ENCODE results near the gene LRMDA.

The LRMDA gene

DNA sequence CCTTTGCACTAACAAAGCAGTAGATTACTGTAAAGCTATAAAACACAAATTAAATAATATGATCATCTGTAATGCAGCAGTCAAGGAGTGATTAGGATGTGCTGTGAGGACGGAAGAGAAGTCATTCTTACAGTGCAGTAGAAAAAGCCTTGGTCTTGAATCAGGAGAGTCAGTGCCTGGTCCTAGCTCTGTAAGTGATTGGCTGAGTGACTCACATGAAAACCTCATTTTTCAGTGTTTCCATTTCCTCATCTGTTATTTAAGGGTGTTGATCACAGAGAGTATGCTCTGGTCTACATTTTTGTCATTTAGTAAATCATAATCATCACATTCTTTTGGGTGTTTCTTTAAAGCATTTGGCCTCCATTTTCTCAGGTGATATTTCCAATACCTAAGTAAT is 717.8 kb downstream of the LRMDA start:
- Histone ChIP-seq H3K36me3 (ENCODE audit: insufficient read depth, low read length) (no peaks in the 10 kb centered on the region), H3K27me3 (ENCODE audit: insufficient read depth, low read length) (no peaks in the 10 kb centered on the region), H2AFZ (ENCODE audit: low read depth, low read length) (no peak overlapping the region), H3K4me3 (ENCODE audit: low read length) (no peak overlapping the region), H3K9me3 (ENCODE audit: low read length) (peaks cover 2% of the 10 kb centered on the region), H3K4me1 (ENCODE audit: insufficient read depth, low read length) (peaks cover 16% of the 10 kb centered on the region)

DNA sequence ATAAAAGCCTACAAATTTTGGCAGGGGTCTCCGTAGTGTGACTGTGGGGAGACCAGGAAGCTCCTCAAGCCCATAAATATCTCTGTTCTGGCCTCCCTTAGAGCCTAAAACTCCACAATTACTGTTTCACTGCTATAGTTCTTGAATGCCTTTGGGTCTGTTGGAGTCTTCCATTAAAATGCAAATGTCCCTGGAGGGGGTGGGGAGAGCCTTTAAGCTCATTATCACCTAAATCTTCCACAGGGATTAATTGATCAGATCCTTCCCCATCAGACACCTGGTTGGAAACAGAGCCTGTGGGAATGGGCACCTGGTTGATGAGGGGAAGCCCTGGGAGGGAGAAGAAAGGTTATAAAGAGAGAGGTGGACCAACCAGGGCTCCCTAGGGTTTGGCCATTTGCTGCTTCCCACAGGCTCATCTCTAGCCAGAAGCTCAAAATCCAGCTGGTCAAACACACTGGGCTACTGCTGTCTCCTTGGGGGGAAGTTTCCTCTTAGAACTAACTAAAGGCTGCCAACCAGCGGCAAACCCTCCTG is 718.2 kb downstream of the LRMDA start:
- Histone ChIP-seq H3K4me3 (ENCODE audit: low read length) (no peak overlapping the region), H3K27me3 (ENCODE audit: insufficient read depth, low read length) (no peaks in the 10 kb centered on the region), H2AFZ (ENCODE audit: low read depth, low read length) (peak overlapping the region; percentile 61)

DNA sequence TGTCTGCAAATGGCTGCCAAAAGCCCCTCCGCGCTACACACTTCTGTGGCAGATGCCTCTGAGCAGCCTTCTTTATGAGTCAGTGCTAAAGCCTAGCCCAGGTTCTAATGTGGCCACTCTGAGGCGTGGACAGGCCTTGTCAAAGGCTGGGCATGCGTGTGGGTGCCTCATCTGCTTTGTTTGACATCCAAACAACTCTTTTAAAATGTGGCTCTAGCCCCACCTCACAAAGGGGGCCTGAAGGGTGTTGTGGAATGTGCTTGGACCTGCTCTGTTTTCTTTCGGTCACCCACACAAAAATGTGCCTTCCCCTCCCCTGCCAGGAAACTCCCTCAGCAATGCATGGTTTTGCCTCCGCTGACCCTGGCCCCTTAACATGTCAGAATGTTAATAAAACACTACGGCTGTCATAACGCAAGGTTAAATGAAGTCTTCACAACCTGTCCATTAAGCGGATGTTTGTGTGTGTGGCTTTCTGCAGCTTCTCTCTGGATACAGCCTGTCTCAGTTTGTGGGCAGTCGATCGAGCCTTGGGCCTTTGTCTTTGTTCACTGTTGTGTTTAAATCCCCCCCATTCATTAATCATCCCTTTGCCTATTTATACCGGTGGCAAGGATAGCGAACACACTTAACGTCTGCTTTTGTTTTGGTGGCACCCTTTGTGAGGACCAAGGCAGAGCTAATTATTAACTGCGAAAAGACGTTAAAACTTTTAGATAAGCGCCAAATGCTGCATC is 718.9 kb downstream of the LRMDA start:
- Histone ChIP-seq H2AFZ (ENCODE audit: low read depth, low read length) (peak overlapping the region; percentile 61), H3K27me3 (ENCODE audit: insufficient read depth, low read length) (no peaks in the 10 kb centered on the region), H3K4me3 (ENCODE audit: low read length) (no peak overlapping the region), H3K36me3 (ENCODE audit: insufficient read depth, low read length) (no peaks in the 10 kb centered on the region), H3K4me1 (ENCODE audit: insufficient read depth, low read length) (peaks cover 16% of the 10 kb centered on the region), H3K9me3 (ENCODE audit: low read length) (peaks cover 5% of the 10 kb centered on the region)

More for the DNA sequence above, 718.2 kb downstream of the LRMDA start:
- Histone ChIP-seq H3K4me1 (ENCODE audit: insufficient read depth, low read length) (peaks cover 16% of the 10 kb centered on the region), H3K36me3 (ENCODE audit: insufficient read depth, low read length) (no peaks in the 10 kb centered on the region), H3K9me3 (ENCODE audit: low read length) (peaks cover 5% of the 10 kb centered on the region)

DNA sequence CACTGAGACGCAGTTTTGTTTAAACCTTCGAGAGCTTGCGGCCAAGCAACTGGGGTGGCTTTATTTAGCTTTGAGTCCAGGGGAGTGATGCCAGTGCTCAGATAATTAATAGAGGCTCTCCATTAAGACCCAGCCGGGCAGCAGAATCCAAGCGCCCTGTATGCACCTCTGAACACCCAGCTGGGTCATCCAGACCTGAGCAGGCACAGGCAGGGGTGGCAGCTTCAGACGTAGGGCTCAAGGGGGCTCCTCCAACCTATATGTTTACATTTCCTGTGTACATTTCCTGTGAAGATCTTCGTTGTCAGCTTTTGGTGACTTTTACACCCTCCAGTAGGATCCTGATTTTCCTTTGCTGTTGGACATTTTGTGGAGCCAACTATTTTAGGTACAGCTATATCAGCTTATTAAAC is 719.5 kb downstream of the LRMDA start:
- no peaks in the 10 kb centered on the region for H3K27me3 ChIP-seq (ENCODE audit: insufficient read depth, low read length)
- no peaks in the 10 kb centered on the region for H3K36me3 ChIP-seq (ENCODE audit: insufficient read depth, low read length)
- peak overlapping the region; percentile 61 for H2AFZ ChIP-seq (ENCODE audit: low read depth, low read length)
- no peak overlapping the region for H3K4me3 ChIP-seq (ENCODE audit: low read length)
- peaks cover 16% of the 10 kb centered on the region for H3K4me1 ChIP-seq (ENCODE audit: insufficient read depth, low read length)
- H3K9me3 ChIP-seq (ENCODE audit: low read length), result peaks cover 5% of the 10 kb centered on the region

DNA sequence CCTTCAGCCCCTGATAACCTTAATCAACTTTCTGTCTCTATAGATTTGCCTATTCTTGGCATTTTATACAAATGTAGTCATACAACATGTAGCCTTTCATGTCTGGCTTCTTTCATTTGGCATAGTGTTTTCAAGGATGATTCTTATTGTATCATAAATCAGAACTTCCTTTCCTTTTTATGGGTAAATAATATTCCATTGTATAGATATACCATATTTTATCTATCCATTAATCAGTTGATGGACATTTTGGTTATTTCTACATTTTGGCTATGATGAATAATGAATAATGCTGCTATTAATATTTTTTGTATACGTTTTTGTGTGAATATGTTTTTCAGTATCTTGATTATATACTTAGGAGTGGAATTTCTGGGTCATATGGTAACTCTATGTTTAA is 720.8 kb downstream of the LRMDA start:
- no peak overlapping the region for H3K4me3 ChIP-seq (ENCODE audit: low read length)
- no peak overlapping the region for H2AFZ ChIP-seq (ENCODE audit: low read depth, low read length)
- H3K9me3 ChIP-seq (ENCODE audit: low read length), result peaks cover 5% of the 10 kb centered on the region
- H3K27me3 ChIP-seq (ENCODE audit: insufficient read depth, low read length), result no peaks in the 10 kb centered on the region
- peaks cover 16% of the 10 kb centered on the region for H3K4me1 ChIP-seq (ENCODE audit: insufficient read depth, low read length)
- H3K36me3 ChIP-seq (ENCODE audit: insufficient read depth, low read length), result no peaks in the 10 kb centered on the region

DNA sequence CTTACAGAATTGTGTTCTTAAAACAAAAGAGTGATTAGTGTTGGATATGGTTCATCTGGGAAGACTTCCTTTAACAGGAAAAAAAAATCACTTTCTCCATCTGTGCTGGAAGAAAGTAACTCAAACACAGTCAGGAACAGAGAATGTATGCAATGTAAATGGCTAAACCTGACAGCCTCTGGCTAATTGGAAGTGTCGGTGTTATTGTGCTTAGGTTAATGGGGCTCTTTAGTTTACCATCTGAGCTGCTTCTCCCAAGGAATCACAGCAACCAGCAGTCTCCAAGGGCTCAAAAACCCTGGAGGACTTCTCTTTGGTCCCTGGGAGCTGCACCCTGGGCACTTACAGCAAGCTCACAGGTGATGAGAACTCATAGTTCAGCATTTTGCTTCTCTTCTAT is 724.5 kb downstream of the LRMDA start:
- Histone ChIP-seq H3K4me3 (ENCODE audit: low read length) (no peak overlapping the region), H3K27me3 (ENCODE audit: insufficient read depth, low read length) (no peaks in the 10 kb centered on the region), H2AFZ (ENCODE audit: low read depth, low read length) (no peak overlapping the region), H3K4me1 (ENCODE audit: insufficient read depth, low read length) (no peaks in the 10 kb centered on the region), H3K9me3 (ENCODE audit: low read length) (peaks cover 5% of the 10 kb centered on the region), H3K36me3 (ENCODE audit: insufficient read depth, low read length) (no peaks in the 10 kb centered on the region)

DNA sequence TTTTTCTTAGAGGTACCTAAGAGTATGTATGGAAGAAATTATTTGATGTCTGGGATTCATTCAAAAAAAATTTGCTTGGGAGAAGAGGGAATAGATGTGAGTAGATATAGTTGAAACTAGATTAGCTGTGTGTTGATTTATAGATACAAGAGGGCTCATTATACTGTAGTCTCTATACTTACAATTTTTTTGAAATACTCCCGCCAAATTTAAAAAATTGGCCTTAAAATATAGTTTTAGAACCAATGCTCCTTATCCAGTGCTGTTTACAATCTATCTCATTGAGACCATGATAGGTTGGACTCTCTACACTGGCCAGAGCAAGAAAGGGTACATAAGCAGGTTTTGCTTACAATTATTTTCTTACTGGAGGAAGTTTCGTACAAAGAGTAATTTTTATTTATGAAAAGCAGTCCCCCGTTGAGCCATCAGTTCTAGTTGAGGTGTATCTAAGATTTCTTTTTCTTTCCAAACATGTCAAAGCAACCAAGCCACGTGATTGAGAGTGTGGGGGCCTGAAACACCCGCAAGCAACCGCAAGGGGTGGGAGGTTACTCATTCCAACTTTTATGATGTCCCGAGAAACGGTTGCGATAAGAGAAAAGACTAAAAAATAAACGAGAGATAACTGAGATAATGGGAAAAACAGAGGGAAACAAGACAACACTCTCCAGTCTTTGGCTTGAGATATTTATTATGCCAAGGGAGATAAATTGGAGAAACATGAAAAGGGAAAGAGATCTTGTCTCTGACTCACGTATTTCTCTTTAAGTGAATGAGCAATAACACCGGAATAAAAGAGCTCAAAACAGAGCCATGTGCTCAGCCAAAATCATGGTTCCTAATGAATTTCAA is 729.2 kb downstream of the LRMDA start:
- Histone ChIP-seq H3K4me3 (ENCODE audit: low read length) (no peak overlapping the region), H3K36me3 (ENCODE audit: insufficient read depth, low read length) (no peaks in the 10 kb centered on the region), H3K27me3 (ENCODE audit: insufficient read depth, low read length) (no peaks in the 10 kb centered on the region)

DNA sequence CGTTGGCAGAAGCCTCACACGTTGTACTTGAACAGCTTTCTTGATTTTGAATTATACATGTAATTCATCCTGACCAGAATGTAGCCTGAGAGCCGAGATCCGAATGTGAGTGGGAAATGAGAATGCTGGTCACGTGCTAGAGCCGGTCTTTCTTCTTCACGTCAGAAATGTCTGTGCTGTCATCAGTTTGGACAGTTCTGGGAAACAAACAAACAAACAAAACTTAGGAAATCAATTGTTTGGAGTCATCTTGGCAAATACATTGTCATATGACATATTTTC is 729.8 kb downstream of the LRMDA start:
- no peak overlapping the region for H3K4me3 ChIP-seq (ENCODE audit: low read length)
- H2AFZ ChIP-seq (ENCODE audit: low read depth, low read length), result no peak overlapping the region
- no peaks in the 10 kb centered on the region for H3K9me3 ChIP-seq (ENCODE audit: low read length)
- no peaks in the 10 kb centered on the region for H3K4me1 ChIP-seq (ENCODE audit: insufficient read depth, low read length)
- H3K27me3 ChIP-seq (ENCODE audit: insufficient read depth, low read length), result no peaks in the 10 kb centered on the region
- H3K36me3 ChIP-seq (ENCODE audit: insufficient read depth, low read length), result no peaks in the 10 kb centered on the region

More for the DNA sequence above, 729.2 kb downstream of the LRMDA start:
- H2AFZ ChIP-seq (ENCODE audit: low read depth, low read length), result no peak overlapping the region
- no peaks in the 10 kb centered on the region for H3K4me1 ChIP-seq (ENCODE audit: insufficient read depth, low read length)
- no peaks in the 10 kb centered on the region for H3K9me3 ChIP-seq (ENCODE audit: low read length)

DNA sequence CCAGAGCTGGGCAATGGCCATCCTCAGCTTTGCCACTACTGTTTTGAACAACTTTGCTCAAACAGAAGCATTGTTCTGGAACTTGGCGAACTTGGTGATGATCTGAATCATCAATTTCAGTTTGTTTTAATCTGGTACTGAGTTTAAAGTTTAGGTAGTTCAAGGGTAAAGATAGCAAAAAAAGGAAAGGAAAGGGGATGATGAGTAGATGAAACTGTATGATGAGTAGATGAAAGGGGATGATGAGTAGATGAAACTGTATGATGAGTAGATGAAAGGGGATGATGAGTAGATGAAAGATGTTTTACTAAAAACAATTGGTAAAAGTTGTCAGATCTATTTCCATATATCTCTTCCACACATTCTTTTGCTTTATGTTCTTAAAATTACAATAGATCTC is 737.0 kb downstream of the LRMDA start:
- Histone ChIP-seq H3K4me1 (ENCODE audit: insufficient read depth, low read length) (no peaks in the 10 kb centered on the region), H2AFZ (ENCODE audit: low read depth, low read length) (no peak overlapping the region), H3K9me3 (ENCODE audit: low read length) (no peaks in the 10 kb centered on the region), H3K4me3 (ENCODE audit: low read length) (no peak overlapping the region), H3K27me3 (ENCODE audit: insufficient read depth, low read length) (no peaks in the 10 kb centered on the region), H3K36me3 (ENCODE audit: insufficient read depth, low read length) (no peaks in the 10 kb centered on the region)

DNA sequence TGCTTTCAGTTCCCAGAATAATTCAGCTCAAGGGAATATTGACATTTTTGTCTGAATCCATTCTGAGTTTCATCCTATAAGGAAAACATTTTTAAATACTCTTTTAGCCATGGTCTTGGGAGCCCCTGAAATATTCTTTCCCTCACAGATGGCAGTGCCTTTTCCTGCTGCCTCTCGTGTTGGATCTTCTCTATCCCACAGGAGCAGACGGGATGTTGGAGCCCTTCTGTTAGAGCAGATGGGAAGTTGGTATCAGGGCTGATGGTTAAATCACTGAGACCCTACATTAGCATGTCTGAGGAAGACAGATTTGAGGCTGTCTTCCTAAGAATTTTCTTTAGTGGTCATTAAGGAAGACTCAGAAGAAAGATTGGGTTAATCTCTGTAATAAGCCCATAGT is 737.8 kb downstream of the LRMDA start:
- no peaks in the 10 kb centered on the region for H3K36me3 ChIP-seq (ENCODE audit: insufficient read depth, low read length)
- H3K9me3 ChIP-seq (ENCODE audit: low read length), result no peaks in the 10 kb centered on the region

DNA sequence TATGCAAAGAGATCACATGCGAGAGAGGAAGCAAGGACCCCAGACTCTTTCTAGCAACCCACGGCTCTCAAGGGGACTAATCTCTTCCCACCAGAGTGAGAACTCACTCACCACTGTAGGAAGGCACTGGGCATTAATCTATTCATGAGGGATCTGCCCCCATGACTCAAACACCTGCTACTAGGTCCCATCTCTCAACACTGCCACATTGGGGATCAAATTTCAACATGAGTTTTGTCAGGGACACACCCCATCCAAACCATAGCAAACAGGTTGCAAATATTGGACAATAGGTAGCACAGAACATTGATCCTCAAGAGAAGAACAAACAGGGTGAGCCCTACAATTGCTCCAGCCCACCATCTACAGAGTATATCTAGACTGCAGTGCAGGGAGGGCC is 740.6 kb downstream of the LRMDA start:
- Histone ChIP-seq H3K27me3 (ENCODE audit: insufficient read depth, low read length) (no peaks in the 10 kb centered on the region), H3K4me3 (ENCODE audit: low read length) (no peak overlapping the region), H3K9me3 (ENCODE audit: low read length) (no peaks in the 10 kb centered on the region), H2AFZ (ENCODE audit: low read depth, low read length) (no peak overlapping the region), H3K36me3 (ENCODE audit: insufficient read depth, low read length) (no peaks in the 10 kb centered on the region), H3K4me1 (ENCODE audit: insufficient read depth, low read length) (no peaks in the 10 kb centered on the region)

More for the DNA sequence above, 737.8 kb downstream of the LRMDA start:
- Histone ChIP-seq H3K27me3 (ENCODE audit: insufficient read depth, low read length) (no peaks in the 10 kb centered on the region), H3K4me3 (ENCODE audit: low read length) (no peak overlapping the region), H3K4me1 (ENCODE audit: insufficient read depth, low read length) (no peaks in the 10 kb centered on the region), H2AFZ (ENCODE audit: low read depth, low read length) (no peak overlapping the region)

DNA sequence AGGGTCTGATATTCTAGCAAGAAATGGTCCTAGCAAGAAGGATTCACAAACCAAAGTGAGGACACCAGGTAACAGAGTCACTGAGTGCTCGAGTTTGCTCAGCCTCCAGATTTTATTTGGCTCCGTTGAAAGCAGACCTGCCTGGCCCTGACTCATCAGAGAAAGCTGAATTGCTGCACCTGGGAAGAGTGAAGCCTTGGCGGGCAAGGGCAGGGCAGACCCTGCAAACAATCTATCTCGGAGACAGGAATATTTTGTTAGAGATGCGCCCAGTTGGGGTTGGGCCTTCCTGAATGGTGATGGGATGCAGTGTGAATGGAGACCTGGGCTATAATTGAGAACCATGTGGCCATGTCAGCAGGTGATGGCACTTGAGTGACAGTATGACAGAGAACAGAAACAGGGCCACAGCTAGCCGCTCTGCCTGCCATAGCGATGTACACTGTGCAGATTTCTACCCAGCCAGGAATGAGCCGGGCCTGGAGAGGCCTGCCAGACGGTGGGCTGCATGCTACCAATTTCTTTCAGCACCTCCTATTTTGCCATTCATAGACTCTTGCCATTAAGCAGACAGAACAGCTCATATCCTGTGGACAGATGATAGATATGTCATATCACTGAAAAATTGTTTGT is 744.2 kb downstream of the LRMDA start:
- no peaks in the 10 kb centered on the region for H3K4me1 ChIP-seq (ENCODE audit: insufficient read depth, low read length)
- no peak overlapping the region for H3K4me3 ChIP-seq (ENCODE audit: low read length)
- no peak overlapping the region for H2AFZ ChIP-seq (ENCODE audit: low read depth, low read length)
- no peaks in the 10 kb centered on the region for H3K36me3 ChIP-seq (ENCODE audit: insufficient read depth, low read length)
- H3K9me3 ChIP-seq (ENCODE audit: low read length), result no peaks in the 10 kb centered on the region
- no peaks in the 10 kb centered on the region for H3K27me3 ChIP-seq (ENCODE audit: insufficient read depth, low read length)

DNA sequence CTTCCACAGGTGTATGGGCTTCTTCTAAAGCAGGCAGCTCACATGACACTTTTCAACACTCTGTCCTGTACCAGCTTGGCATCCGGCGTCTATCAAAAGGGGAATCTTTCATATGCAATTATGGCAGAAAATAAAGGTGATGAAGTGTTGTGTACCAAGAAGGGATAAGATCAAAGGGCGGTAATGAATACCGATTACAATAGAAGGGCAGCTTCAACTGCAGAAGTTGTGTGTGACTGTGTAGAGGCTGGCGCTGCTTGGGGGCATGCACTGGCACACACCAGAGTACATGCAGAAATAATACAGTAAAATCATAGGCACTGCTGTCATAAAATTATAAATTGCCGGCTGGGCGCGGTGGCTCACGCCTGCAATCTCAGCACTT is 744.7 kb downstream of the LRMDA start:
- no peaks in the 10 kb centered on the region for H3K4me1 ChIP-seq (ENCODE audit: insufficient read depth, low read length)
- H3K27me3 ChIP-seq (ENCODE audit: insufficient read depth, low read length), result no peaks in the 10 kb centered on the region
- H2AFZ ChIP-seq (ENCODE audit: low read depth, low read length), result no peak overlapping the region
- H3K36me3 ChIP-seq (ENCODE audit: insufficient read depth, low read length), result no peaks in the 10 kb centered on the region
- no peaks in the 10 kb centered on the region for H3K9me3 ChIP-seq (ENCODE audit: low read length)
- H3K4me3 ChIP-seq (ENCODE audit: low read length), result no peak overlapping the region
